Neural cell (in vitro differentiated cells): ENCODE measurements around the gene ITGA11. TPM values are rescaled to one million over a fixed set of nuclear protein-coding genes. Genes with fewer than 3 reads are reported as not detected.

Source experiments
- H2AFZ ChIP-seq: fragments of 200-600, 300-800 bp; sonication (generic), shearing (Covaris generic); 2 replicates; pipeline ENCODE4 v1.6.0; 2014; ENCODE audit warnings: low read depth, mild to moderate bottlenecking, antibody characterized with exemption, low read length, moderate library complexity
- H3F3A ChIP-seq: fragments of 200-600 bp; shearing (Covaris generic); 2 replicates; pipeline ENCODE4 v1.6.1; 2016; ENCODE audit warnings: mild to moderate bottlenecking, moderate library complexity, mixed read lengths, antibody characterized with exemption, low read length; ENCODE audit not compliant: insufficient read depth, poor library complexity, severe bottlenecking
- H3K27ac ChIP-seq: fragments of 200-600, 300-800 bp; sonication (generic), shearing (Covaris generic); 2 replicates; pipeline ENCODE4 v1.5.1; 2014; ENCODE audit warnings: mild to moderate bottlenecking, low read length, moderate library complexity
- H3K27me3 ChIP-seq: fragments of 300-800, 200-600 bp; sonication (generic), shearing (Covaris generic); 2 replicates; pipeline ENCODE4 v1.6.0; 2014; ENCODE audit warnings: mild to moderate bottlenecking, low read depth, low read length, moderate library complexity; ENCODE audit not compliant: insufficient read depth
- H3K36me3 ChIP-seq: fragments of 300-800, 200-600 bp; sonication (generic), shearing (Covaris generic); 2 replicates; pipeline ENCODE4 v1.5.1; 2014; ENCODE audit warnings: mild to moderate bottlenecking, antibody characterized with exemption, low read length, moderate library complexity; ENCODE audit not compliant: insufficient read depth
- H3K4me2 ChIP-seq: fragments of 300-800, 200-600 bp; sonication (generic), shearing (Covaris generic); 2 replicates; pipeline ENCODE4 v1.6.0; 2014; ENCODE audit warnings: mild to moderate bottlenecking, low read length
- H3K4me3 ChIP-seq: fragments of 300-800, 200-600 bp; sonication (generic), shearing (Covaris generic); 2 replicates; pipeline ENCODE4 v1.5.1; 2014; ENCODE audit warnings: mild to moderate bottlenecking, low read length, moderate library complexity
- H3K79me2 ChIP-seq: fragments of 200-600 bp; shearing (Covaris generic); replicated peaks from 2 replicates; pipeline ENCODE4 v1.6.0; 2014; ENCODE audit warnings: mild to moderate bottlenecking, low read length, moderate library complexity; ENCODE audit not compliant: insufficient read depth
- H3K9ac ChIP-seq: fragments of 300-800, 200-600 bp; sonication (generic), shearing (Covaris generic); 2 replicates; pipeline ENCODE4 v1.6.1; 2016; ENCODE audit warnings: mild to moderate bottlenecking, low read length, mixed read lengths
- H3K9me2 ChIP-seq: fragments of 200-600 bp; shearing (Covaris generic); 2 replicates; pipeline ENCODE4 v1.6.1; 2016; ENCODE audit warnings: mild to moderate bottlenecking, low read length, mixed read lengths; ENCODE audit not compliant: insufficient read depth
- H3K9me3 ChIP-seq: fragments of 200-600, 300-800 bp; sonication (generic), shearing (Covaris generic); 2 replicates; pipeline ENCODE4 v1.6.1; 2016; ENCODE audit warnings: mild to moderate bottlenecking, mixed run types, low read length, moderate library complexity, mixed read lengths
- H4K20me1 ChIP-seq: fragments of 200-600 bp; shearing (Covaris generic); 2 replicates; pipeline ENCODE4 v1.6.1; 2016; ENCODE audit warnings: mild to moderate bottlenecking, mixed run types; ENCODE audit not compliant: insufficient read depth
- EP300 ChIP-seq: fragments of 450-650 bp; conservative IDR thresholded peaks from 2 replicates; pipeline ENCODE4 v1.6.1; 2014; ENCODE audit warnings: antibody characterized with exemption, mild to moderate bottlenecking, moderate library complexity; ENCODE audit not compliant: poor library complexity, severe bottlenecking
- EZH2 ChIP-seq: fragments of 200-600, 300-800 bp; shearing (Covaris generic), sonication (generic); IDR thresholded peaks from 2 replicates; pipeline ENCODE4 v1.6.1; 2014; ENCODE audit warnings: antibody characterized with exemption, low read length, borderline replicate concordance, mild to moderate bottlenecking; ENCODE audit not compliant: insufficient read depth, poor library complexity, severe bottlenecking
- MXI1 ChIP-seq: fragments of 450-650 bp; conservative IDR thresholded peaks from 2 replicates; pipeline ENCODE4 v1.6.1; 2014; ENCODE audit warnings: antibody characterized with exemption, mild to moderate bottlenecking; ENCODE audit not compliant: poor library complexity, severe bottlenecking
- POLR2AphosphoS5 ChIP-seq: IDR thresholded peaks from 2 replicates; pipeline ENCODE4 v1.6.1; 2012
- RAD21 ChIP-seq: fragments of 450-650 bp; conservative IDR thresholded peaks from 2 replicates; pipeline ENCODE4 v1.6.1; 2014; ENCODE audit warnings: antibody characterized with exemption, mild to moderate bottlenecking, moderate library complexity
- REST ChIP-seq: IDR thresholded peaks from 2 replicates; pipeline ENCODE4 v1.6.1; 2012; ENCODE audit warnings: borderline replicate concordance
- SMC3 ChIP-seq: fragments of 450-650 bp; conservative IDR thresholded peaks from 2 replicates; pipeline ENCODE4 v1.6.1; 2014; ENCODE audit warnings: antibody characterized with exemption, mild to moderate bottlenecking, moderate library complexity; ENCODE audit not compliant: poor library complexity
- TAF1 ChIP-seq: IDR thresholded peaks from 2 replicates; pipeline ENCODE4 v1.6.1; 2012; ENCODE audit warnings: low read depth
- polyA plus RNA-seq: library from polyadenylated mRNA; depleted of rRNA; stranded (reverse); fragments of >200 nt; gene quantifications from 2 replicates; pipeline ENCODE4 v1.2.3, GENCODE V29; 2014
- TF ChIP-seq, protein P1 (sequence below): fragments of 450-650 bp; IDR thresholded peaks from 2 replicates; pipeline ENCODE4 v1.5.1; 2014; ENCODE audit warnings: antibody characterized with exemption, mild to moderate bottlenecking, moderate library complexity; ENCODE audit not compliant: poor library complexity, severe bottlenecking

Gene ITGA11
- polyA plus RNA-seq, 1 donor from 2014 or later, result not detected

DNA sequence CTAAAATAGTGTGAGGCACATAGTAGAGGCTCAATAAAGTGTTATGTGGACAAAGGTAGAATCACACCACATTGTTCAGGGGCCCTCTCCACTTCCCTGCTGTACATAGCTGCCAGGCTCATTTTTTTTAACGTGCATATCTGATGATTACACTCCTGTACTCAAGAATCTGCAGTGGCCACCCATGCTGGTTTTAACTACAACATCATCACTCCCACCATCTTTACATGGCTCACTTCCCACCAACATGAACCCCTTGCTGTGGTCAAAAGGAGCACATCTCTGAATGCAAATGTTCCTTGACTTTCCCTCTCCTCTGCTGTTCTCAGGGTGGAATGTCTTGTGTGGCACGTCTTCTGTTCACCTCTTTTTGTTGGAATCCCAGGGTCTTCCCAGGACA is 77.7 kb downstream of the ITGA11 start:
- H3K9me2 ChIP-seq, result no peaks in the 10 kb centered on the region
- H3K4me2 ChIP-seq, result no peak overlapping the region
- no peak overlapping the region for H3K4me3 ChIP-seq
- TF ChIP-seq EP300 (no peak), TAF1 (no peak), EZH2 (no peak), SMC3 (no peak), MXI1 (no peak), POLR2AphosphoS5 (no peak), REST (no peak), RAD21 (no peak)
- TF ChIP-seq, protein P1, sequence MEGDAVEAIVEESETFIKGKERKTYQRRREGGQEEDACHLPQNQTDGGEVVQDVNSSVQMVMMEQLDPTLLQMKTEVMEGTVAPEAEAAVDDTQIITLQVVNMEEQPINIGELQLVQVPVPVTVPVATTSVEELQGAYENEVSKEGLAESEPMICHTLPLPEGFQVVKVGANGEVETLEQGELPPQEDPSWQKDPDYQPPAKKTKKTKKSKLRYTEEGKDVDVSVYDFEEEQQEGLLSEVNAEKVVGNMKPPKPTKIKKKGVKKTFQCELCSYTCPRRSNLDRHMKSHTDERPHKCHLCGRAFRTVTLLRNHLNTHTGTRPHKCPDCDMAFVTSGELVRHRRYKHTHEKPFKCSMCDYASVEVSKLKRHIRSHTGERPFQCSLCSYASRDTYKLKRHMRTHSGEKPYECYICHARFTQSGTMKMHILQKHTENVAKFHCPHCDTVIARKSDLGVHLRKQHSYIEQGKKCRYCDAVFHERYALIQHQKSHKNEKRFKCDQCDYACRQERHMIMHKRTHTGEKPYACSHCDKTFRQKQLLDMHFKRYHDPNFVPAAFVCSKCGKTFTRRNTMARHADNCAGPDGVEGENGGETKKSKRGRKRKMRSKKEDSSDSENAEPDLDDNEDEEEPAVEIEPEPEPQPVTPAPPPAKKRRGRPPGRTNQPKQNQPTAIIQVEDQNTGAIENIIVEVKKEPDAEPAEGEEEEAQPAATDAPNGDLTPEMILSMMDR, result no peak
- H3K36me3 ChIP-seq, result no peaks in the 10 kb centered on the region
- no peak overlapping the region for H2AFZ ChIP-seq
- H3K9me3 ChIP-seq, result peaks cover 4% of the 10 kb centered on the region
- H3K79me2 ChIP-seq, result no peaks in the 10 kb centered on the region
- H3F3A ChIP-seq, result no peaks in the 10 kb centered on the region
- no peaks in the 10 kb centered on the region for H3K27me3 ChIP-seq
- no peaks in the 10 kb centered on the region for H4K20me1 ChIP-seq
- no peak overlapping the region for H3K27ac ChIP-seq
- no peak overlapping the region for H3K9ac ChIP-seq

- no peak overlapping the region for H3K4me2 ChIP-seq
- no peak overlapping the region for H3K9ac ChIP-seq
- H3K79me2 ChIP-seq, result no peaks in the 10 kb centered on the region
- H3K4me3 ChIP-seq, result no peak overlapping the region
- no peaks in the 10 kb centered on the region for H3K36me3 ChIP-seq
- peaks cover 4% of the 10 kb centered on the region for H3K9me3 ChIP-seq
- no peak overlapping the region for H3K27ac ChIP-seq
- H4K20me1 ChIP-seq, result no peaks in the 10 kb centered on the region
- H3K9me2 ChIP-seq, result no peaks in the 10 kb centered on the region
- no peak overlapping the region for H2AFZ ChIP-seq
- no peaks in the 10 kb centered on the region for H3K27me3 ChIP-seq
- no peaks in the 10 kb centered on the region for H3F3A ChIP-seq
- TF ChIP-seq POLR2AphosphoS5, result no peak
- TF ChIP-seq SMC3, result no peak
- TF ChIP-seq EP300, result no peak
- no peak for TF ChIP-seq TAF1
- no peak for TF ChIP-seq REST
- TF ChIP-seq MXI1, result no peak
- TF ChIP-seq, protein P1, result no peak
- TF ChIP-seq EZH2, result no peak
- no peak for TF ChIP-seq RAD21
Measured at GRCh38 chr15:68353421-68354135, 78.4 kb downstream of the ITGA11 start.
